Measurements from ENCODE around the gene SCMH1.

DNA sequence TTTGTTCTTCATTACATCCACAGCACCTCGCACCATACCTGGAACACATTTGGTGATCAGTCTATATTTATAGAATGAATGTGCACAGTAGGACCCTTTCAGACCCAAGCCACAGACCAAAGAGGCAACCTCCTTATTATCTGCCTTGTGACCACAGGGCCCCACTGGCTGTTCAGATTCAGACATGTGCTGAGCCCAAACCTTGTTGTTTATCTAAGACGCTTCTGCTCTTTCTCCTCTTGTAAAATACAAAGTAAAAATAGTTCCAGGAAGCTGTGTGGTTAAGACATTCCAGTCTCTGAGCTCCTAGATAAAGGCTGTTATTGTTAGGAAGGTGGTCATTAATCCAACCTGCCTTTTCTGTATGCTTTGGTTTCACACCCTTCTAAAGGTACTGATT is 3.6 kb upstream of the SCMH1 start:
- TF ChIP-seq POLR2A (IDR thresholded peaks at IDR 0.05; ENCODE audit: low read depth, low read length): no peak
- TF ChIP-seq POLR2AphosphoS5 (IDR thresholded peaks at IDR 0.05; ENCODE audit: low read depth, low read length): no peak
- TF ChIP-seq TAF1 (IDR thresholded peaks at IDR 0.05; ENCODE audit: low read depth, low read length): no peak
